Measurements from ENCODE around the gene TRIP4. TPM values are rescaled to one million over a fixed set of nuclear protein-coding genes. Genes with fewer than 3 reads are reported as not detected.

Gene TRIP4
- total and polyA plus RNA-seq, 9 of the 15 experiments (the other 6 are each of a cell fraction or from before 2014, with no cell fraction given) = 7.6 to 23.3 (median 16.7) TPM

GRCh38 chr15:64340355-64340754 is 47.3 kb upstream of the TRIP4 start:
- no peak overlapping the region for H3K27ac ChIP-seq (ENCODE audit: extremely low read depth, low read depth, low read length)
- 100% methylated on average over 1 of the region's 1 CpG for WGBS (ENCODE audit: insufficient coverage, low coverage, missing lambda C conversion rate)
- in situ Hi-C loops (cut with MboI) (no loop called here), intact Hi-C loops (cut with micrococcal nuclease) (no loop called here)
- CTCF ChIA-PET (ENCODE audit: low intra/inter-chr PET ratio) = no interaction called here
- H3K79me2 ChIP-seq (ENCODE audit: control insufficient read depth, insufficient read depth, low read length) = peaks cover 21% of the 10 kb centered on the region
- H3K4me3 ChIP-seq = no peak overlapping the region
- BruUV-seq (replicated peaks) = no TSS peak
- no peaks in the 10 kb centered on the region for H3K27me3 ChIP-seq (ENCODE audit: control insufficient read depth in 2 of 2, insufficient read depth in 2 of 2, low read length in 2 of 2)
- peaks cover 16% of the 10 kb centered on the region; the same call in 2 of the 3 replicates for H3K36me3 ChIP-seq (ENCODE audit: control insufficient read depth, insufficient read depth, low read length)
- no peak overlapping the region for H3K4me2 ChIP-seq (ENCODE audit: insufficient read depth, low read length)
- POLR2A ChIA-PET = interaction anchor here (2.0 kb wide), 1 partner anchor 10 kb away, joined by 7 read pairs; no protein-coding TSS in a partner anchor
- no peak overlapping the region for H2AFZ ChIP-seq (ENCODE audit: low read depth, low read length)
- no peaks in the 10 kb centered on the region for H4K20me1 ChIP-seq (replicated peaks; ENCODE audit: control insufficient read depth, insufficient read depth, low read length)
- no peaks in the 10 kb centered on the region; a peak in 1 of 5 replicates for H3K4me1 ChIP-seq (replicated peaks in 1 of 2; ENCODE audit: control insufficient read depth in 2 of 2, insufficient read depth in 2 of 2, low read length in 2 of 2)
- DNase-seq (ENCODE audit: extremely low read depth in 1 of 4, low spot score in 3 of 4) = no peak
- no peak overlapping the region for H3K9ac ChIP-seq (ENCODE audit: insufficient read depth in 1 of 2, low read depth in 2 of 2, low read length in 2 of 2)
- FAIRE-seq = no peak
- H3K9me1 ChIP-seq (ENCODE audit: control insufficient read depth, insufficient read depth, low read length) = no peaks in the 10 kb centered on the region
- ATAC-seq = no peak
- H3K9me3 ChIP-seq (replicated peaks; ENCODE audit: control insufficient read depth, insufficient read depth, low read depth, low read length) = no peaks in the 10 kb centered on the region
- TF ChIP-seq KLF13 (tag; IDR thresholded peaks at IDR 0.05; ENCODE audit: borderline replicate concordance, low read depth) (no peak), ATF2 (CRISPR knock-in tag; IDR thresholded peaks at IDR 0.05) (no peak), ZNF24 (IDR thresholded peaks at IDR 0.05) (no peak), ID3 (CRISPR knock-in tag; IDR thresholded peaks at IDR 0.05) (no peak), ID3 (tag; IDR thresholded peaks at IDR 0.05) (no peak), NFIC (IDR thresholded peaks at IDR 0.05) (no peak), TBP (optimal IDR thresholded peaks at IDR 0.05; ENCODE audit: low read depth, low read length) (no peak), MXD1 (CRISPR knock-in tag; IDR thresholded peaks at IDR 0.05; ENCODE audit: borderline replicate concordance, poor library complexity, severe bottlenecking) (no peak), ZNF318 (IDR thresholded peaks at IDR 0.05; ENCODE audit: borderline replicate concordance in 1 of 2, low read depth in 1 of 2) (no peak), FOXA1 (IDR thresholded peaks at IDR 0.05; ENCODE audit: borderline replicate concordance) (no peak), ZBTB1 (CRISPR knock-in tag; IDR thresholded peaks at IDR 0.05; ENCODE audit: borderline replicate concordance, low read depth) (no peak)

Measured in K562 (cell line).